Measurements from ENCODE around the gene ADAMTS2.

Gene ADAMTS2

DNA sequence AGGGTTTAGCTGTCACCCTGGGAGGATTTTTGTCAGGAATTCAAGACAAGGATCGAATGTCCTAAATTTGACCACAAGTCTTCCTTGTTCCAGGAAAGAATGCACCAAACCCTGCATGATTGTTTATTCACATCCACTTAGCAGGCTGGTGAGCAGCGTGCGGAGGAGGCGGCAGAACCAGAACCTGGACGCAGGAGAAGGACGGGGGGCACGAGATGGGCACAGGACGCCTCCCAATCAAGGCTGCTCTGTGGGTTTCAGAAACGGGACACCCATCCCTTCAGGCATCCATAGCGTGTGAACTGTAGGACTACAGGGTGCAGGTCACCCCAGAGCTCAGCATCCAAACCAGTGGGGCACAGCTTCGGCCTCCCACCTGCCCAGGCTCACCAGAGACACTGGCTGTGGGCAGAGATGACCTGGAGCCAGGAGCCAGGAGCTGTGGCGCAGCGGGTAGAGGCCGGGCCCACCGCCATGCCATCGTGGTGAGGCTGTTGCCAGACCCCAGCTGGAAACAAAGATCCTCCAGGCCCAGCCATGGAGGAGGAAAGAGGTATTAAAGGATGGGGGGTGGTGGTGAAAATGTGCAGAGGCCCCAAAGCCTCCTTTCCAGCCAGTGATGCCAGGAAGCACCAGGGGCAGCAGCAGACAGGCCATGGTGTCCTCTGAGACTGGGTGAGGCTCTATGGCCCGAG is 32.3 kb upstream of the ADAMTS2 start:
- Histone ChIP-seq H3K9ac (ENCODE audit: low read length) (no peak overlapping the region), H3K9me3 (ENCODE audit: control insufficient read depth, low read length) (no peaks in the 10 kb centered on the region), H3K36me3 (ENCODE audit: control insufficient read depth, insufficient read depth, low read length) (no peaks in the 10 kb centered on the region), H3K27me3 (ENCODE audit: control insufficient read depth, insufficient read depth, low read length) (no peaks in the 10 kb centered on the region), H3K4me3 (ENCODE audit: low read length) (no peak overlapping the region), H3K4me1 (ENCODE audit: control insufficient read depth, insufficient read depth, low read length) (no peaks in the 10 kb centered on the region)

DNA sequence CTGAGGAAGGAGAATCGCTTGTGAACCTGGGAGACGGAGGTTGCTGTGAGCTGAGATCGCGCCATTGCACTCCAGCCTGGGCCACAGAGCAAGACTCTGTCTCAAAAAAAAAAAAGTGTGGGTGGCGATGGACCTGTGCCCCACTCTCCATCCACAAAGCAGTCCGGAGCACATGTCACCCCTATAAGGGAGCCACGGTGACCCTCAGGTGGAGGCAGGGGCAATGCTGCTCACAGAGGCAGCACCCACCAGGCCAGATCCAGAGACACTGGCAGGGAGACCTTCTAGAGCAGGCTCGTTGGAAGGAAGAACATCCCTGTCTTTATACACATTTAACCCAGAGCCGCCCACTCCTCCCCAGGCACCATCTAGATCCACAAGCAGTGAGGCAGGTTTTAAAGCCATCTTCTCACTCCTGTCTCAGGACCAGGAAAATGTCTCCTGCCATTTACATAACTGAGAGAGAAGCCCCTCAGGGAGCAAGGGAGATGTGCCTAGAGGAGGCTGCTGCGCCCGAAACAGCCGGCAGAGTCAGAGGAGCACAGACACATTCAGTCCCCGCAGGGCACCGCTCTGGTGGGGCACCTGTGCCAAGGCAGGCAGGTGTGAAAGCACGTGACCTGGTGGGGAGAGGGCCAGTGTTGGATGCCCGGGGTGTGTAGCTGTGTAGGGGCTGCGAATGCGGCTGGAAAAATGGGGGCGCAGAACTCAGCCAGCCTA is 31.6 kb upstream of the ADAMTS2 start:
- Histone ChIP-seq H3K9ac (ENCODE audit: low read length) (no peak overlapping the region), H3K27me3 (ENCODE audit: control insufficient read depth, insufficient read depth, low read length) (no peaks in the 10 kb centered on the region), H3K4me3 (ENCODE audit: low read length) (no peak overlapping the region), H3K4me1 (ENCODE audit: control insufficient read depth, insufficient read depth, low read length) (no peaks in the 10 kb centered on the region), H3K36me3 (ENCODE audit: control insufficient read depth, insufficient read depth, low read length) (no peaks in the 10 kb centered on the region), H3K9me3 (ENCODE audit: control insufficient read depth, low read length) (no peaks in the 10 kb centered on the region)

DNA sequence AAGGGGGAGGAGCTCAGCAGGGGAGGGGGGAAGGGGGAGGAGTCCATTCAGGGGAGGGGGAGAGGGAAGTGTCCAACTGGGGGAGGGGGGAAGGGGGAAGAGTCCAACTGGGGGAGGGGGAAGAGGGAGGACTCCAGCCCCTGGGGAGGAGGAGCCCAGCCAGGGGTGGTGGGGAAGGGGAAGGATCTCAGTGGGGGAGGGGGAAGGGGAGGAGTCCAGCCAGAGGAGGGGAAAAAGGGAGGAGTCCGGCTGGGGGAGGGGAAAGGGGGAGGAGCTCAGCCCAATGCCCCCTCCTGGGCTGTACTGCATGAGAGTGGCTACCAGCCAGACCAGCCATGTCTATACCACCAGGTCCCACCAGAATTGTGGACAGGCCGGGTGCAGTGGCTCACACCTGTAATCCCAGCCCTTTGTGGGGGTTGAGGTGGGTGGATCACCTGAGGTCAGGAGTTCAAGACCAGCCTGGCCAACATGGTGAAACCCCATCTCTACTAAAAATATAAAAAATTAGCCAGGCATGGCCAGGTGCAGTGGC is 30.6 kb upstream of the ADAMTS2 start:
- H3K27me3 ChIP-seq (ENCODE audit: control insufficient read depth, insufficient read depth, low read length), result no peaks in the 10 kb centered on the region
- no peak overlapping the region for H3K9ac ChIP-seq (ENCODE audit: low read length)
- no peak overlapping the region for H3K4me3 ChIP-seq (ENCODE audit: low read length)
- no peaks in the 10 kb centered on the region for H3K4me1 ChIP-seq (ENCODE audit: control insufficient read depth, insufficient read depth, low read length)
- H3K36me3 ChIP-seq (ENCODE audit: control insufficient read depth, insufficient read depth, low read length), result no peaks in the 10 kb centered on the region
- no peaks in the 10 kb centered on the region for H3K9me3 ChIP-seq (ENCODE audit: control insufficient read depth, low read length)

DNA sequence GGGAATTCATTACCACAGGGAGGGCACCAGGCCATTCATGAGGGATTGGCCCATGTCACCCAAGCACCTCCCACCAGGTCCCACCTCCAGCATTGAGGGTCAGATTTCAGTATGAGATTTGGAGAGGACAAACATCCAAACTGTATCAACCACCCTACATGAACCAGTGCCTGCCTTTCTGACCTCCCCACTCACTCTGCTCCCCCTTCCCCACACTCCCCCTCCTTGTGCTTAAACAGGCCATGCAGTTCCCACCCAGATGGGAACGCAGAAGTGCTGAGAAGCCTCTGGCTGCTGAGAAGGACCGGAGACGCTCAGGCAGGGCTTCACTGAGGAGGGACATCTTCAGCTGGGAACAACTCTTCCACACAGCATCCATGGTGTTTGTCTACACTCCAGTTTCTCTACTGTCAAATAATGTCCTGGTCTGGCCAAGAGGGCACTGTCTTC is 30.0 kb upstream of the ADAMTS2 start:
- H3K4me3 ChIP-seq (ENCODE audit: low read length), result no peak overlapping the region
- H3K36me3 ChIP-seq (ENCODE audit: control insufficient read depth, insufficient read depth, low read length), result no peaks in the 10 kb centered on the region

DNA sequence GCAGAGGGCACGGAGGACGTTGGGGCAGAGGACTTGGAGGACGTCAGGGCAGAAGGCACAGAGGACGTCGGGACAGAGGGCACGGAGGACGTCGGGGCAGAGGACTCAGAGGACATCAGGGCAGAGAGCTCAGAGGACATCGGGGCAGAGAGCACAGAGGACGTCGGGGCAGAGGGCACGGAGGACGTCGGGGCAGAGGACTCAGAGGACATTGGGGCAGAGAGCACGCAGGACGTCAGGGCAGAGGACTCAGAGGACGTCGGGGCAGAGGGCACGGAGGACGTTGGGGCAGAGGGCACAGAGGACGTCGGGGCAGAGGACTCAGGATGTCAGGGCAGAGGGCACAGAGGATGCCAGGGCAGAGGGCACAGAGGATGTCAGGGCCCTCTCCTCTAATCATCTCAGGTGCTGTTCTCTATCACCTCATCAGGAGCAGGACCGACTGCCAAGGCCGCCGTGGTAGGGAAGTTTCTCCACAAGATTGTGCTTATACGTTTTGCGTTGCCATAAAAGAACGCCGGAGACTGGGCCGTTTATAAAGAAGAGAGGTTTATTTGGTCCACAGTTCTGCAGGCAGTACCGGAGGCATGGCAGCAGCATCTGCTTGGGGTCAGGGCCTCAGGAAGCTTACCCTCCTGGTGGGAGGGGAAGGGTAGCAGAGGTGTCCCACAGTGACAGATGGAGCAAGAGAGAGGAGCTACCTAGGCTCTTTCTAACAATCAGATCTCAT is 29.4 kb upstream of the ADAMTS2 start:
- Histone ChIP-seq H3K36me3 (ENCODE audit: control insufficient read depth, insufficient read depth, low read length) (no peaks in the 10 kb centered on the region), H3K4me1 (ENCODE audit: control insufficient read depth, insufficient read depth, low read length) (no peaks in the 10 kb centered on the region), H3K9ac (ENCODE audit: low read length) (no peak overlapping the region), H3K9me3 (ENCODE audit: control insufficient read depth, low read length) (no peaks in the 10 kb centered on the region), H3K27me3 (ENCODE audit: control insufficient read depth, insufficient read depth, low read length) (no peaks in the 10 kb centered on the region), H3K4me3 (ENCODE audit: low read length) (no peak overlapping the region)

More for the DNA sequence above, 30.0 kb upstream of the ADAMTS2 start:
- H3K4me1 ChIP-seq (ENCODE audit: control insufficient read depth, insufficient read depth, low read length), result no peaks in the 10 kb centered on the region
- H3K27me3 ChIP-seq (ENCODE audit: control insufficient read depth, insufficient read depth, low read length), result no peaks in the 10 kb centered on the region
- H3K9ac ChIP-seq (ENCODE audit: low read length), result no peak overlapping the region
- no peaks in the 10 kb centered on the region for H3K9me3 ChIP-seq (ENCODE audit: control insufficient read depth, low read length)

DNA sequence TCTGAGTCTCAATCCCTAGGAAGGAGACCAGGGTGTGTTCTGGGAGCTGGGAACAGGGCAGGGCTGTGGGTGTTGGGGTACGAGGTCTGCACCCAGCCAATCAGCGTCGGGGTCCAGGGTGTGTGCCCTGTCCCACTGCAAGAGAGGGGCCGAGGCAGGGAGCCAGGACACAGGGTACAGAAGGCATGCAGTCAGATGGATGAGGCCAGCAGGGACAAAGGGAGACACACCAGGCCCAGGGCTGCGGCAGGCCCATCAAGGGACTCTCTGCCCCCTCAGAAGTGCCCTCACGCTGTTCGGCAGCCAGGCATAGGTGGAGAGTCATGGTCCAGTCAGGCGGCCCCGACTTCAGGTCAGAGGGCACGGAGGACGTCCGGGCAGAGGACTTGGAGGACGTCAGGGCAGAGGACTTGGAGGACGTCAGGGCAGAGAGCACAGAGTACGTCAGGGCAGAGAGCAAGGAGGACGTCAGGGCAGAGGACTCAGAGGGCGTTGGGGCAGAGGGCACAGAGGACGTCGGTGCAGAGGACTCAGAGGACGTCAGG is 28.8 kb upstream of the ADAMTS2 start:
- Histone ChIP-seq H3K27me3 (ENCODE audit: control insufficient read depth, insufficient read depth, low read length) (no peaks in the 10 kb centered on the region), H3K9me3 (ENCODE audit: control insufficient read depth, low read length) (no peaks in the 10 kb centered on the region), H3K36me3 (ENCODE audit: control insufficient read depth, insufficient read depth, low read length) (no peaks in the 10 kb centered on the region), H3K4me3 (ENCODE audit: low read length) (no peak overlapping the region), H3K4me1 (ENCODE audit: control insufficient read depth, insufficient read depth, low read length) (no peaks in the 10 kb centered on the region), H3K9ac (ENCODE audit: low read length) (no peak overlapping the region)

DNA sequence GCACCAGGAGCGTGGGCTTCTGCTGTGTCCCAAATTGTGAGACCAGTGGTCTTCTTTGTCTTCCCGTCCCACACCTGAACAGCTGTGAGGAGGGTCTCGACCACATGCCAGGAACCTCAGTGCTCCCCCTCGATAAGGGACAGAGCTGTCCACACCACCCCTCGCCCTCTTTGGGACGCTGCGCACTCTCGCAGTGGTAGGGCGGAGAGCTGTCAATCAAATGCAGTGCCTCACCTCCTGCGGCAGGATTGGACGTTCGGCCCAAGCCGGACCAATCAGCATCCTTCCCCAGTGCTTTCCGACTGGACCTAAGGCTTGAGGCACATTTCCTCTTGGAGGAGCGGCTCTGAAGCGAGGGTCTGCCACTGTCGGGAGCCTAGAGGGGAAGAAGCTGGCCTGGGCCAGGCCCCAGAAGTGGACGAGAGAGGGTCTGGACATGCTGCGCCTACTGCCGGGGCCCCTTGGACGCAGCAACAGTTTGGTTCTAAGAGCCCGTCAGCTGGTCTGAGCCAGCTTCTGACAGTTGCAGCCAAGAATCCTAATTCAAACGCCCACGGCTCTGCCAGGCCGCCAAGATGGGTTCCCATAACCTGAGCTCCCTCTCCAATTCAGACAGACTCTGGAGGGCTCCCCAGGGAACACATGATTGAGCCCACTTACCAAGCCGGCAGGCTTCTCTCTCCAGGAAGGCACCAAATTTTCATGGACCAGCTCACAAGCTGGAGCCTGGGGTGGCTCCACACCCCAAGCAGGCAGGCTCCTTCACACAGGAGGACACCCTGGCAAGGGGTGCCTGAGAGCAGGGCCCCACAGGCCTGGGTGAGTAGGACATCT is 28.1 kb upstream of the ADAMTS2 start:
- no peak overlapping the region for H3K4me3 ChIP-seq (ENCODE audit: low read length)
- no peaks in the 10 kb centered on the region for H3K27me3 ChIP-seq (ENCODE audit: control insufficient read depth, insufficient read depth, low read length)
- H3K36me3 ChIP-seq (ENCODE audit: control insufficient read depth, insufficient read depth, low read length), result no peaks in the 10 kb centered on the region
- H3K9me3 ChIP-seq (ENCODE audit: control insufficient read depth, low read length), result no peaks in the 10 kb centered on the region
- H3K9ac ChIP-seq (ENCODE audit: low read length), result no peak overlapping the region
- no peaks in the 10 kb centered on the region for H3K4me1 ChIP-seq (ENCODE audit: control insufficient read depth, insufficient read depth, low read length)

DNA sequence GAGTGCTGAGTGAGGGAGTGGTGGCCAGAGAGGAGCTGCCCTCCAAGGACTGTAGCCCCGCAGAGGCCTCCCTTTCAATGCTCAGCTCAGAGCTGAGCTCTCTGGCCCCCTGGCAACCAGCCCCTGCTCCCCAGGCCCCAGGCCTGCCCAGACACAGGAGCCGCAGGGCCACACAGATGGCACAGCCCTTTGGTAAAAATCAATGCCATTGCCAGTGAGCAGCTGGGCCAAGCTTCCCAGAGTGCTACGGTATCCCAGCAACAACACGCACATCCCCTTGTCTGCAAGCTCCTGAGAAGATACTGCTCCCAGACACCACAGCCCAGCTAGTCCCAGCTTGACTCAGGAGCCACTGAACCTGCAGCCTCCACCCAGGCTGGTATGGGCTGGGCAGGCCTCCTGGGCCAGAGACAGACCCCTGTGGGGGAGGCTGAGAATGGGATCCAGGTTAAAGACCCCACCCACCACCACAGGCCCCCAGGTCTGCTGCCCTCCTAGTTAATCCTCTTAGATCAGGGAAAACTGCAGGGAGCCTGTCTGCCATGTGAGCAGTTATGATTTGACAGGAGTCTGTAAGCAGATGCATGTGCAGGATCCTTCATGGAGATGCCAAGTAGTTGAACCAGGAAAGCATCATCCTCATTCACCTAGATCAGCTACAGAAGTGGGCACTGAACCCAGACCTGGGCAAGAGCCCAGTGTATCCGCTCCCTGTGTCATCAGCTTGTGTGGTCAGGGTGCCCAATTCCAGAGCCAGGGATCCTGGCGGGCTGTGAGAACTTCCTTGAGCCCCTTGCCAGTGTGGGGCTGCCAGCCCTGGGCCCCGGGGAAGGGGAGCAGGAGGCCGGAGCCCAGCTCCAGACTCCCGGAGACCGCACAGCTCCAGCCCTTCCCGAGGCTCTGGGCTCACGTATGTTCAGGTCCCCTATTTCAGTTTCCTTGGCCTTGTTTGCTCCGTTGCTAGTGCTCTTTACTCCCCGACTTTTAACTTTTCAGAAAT is 26.7 kb upstream of the ADAMTS2 start:
- Histone ChIP-seq H3K9me3 (ENCODE audit: control insufficient read depth, low read length) (no peaks in the 10 kb centered on the region), H3K4me3 (ENCODE audit: low read length) (no peak overlapping the region), H3K4me1 (ENCODE audit: control insufficient read depth, insufficient read depth, low read length) (no peaks in the 10 kb centered on the region), H3K27me3 (ENCODE audit: control insufficient read depth, insufficient read depth, low read length) (no peaks in the 10 kb centered on the region), H3K36me3 (ENCODE audit: control insufficient read depth, insufficient read depth, low read length) (no peaks in the 10 kb centered on the region), H3K9ac (ENCODE audit: low read length) (no peak overlapping the region)

DNA sequence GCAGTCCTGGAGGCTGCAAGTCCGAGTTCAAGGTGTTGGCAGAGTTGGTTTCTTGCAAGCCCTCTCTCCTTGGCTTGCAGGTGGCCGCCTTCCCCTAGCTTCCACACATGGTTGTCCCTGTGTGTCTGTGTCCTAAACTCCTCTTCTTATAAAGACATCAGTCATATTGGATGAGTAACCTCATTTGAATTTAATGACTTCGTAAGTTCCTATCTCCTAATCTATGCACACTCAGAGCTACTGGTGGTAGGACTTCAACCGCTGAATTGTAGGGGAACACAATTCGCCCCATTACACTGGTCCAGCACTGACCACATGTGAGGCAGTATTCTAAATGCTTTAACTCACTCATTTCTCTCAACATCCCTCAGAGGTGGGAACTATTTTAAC is 25.9 kb upstream of the ADAMTS2 start:
- Histone ChIP-seq H3K4me1 (ENCODE audit: control insufficient read depth, insufficient read depth, low read length) (no peaks in the 10 kb centered on the region), H3K9me3 (ENCODE audit: control insufficient read depth, low read length) (no peaks in the 10 kb centered on the region), H3K27me3 (ENCODE audit: control insufficient read depth, insufficient read depth, low read length) (no peaks in the 10 kb centered on the region), H3K36me3 (ENCODE audit: control insufficient read depth, insufficient read depth, low read length) (no peaks in the 10 kb centered on the region), H3K4me3 (ENCODE audit: low read length) (no peak overlapping the region), H3K9ac (ENCODE audit: low read length) (no peak overlapping the region)

DNA sequence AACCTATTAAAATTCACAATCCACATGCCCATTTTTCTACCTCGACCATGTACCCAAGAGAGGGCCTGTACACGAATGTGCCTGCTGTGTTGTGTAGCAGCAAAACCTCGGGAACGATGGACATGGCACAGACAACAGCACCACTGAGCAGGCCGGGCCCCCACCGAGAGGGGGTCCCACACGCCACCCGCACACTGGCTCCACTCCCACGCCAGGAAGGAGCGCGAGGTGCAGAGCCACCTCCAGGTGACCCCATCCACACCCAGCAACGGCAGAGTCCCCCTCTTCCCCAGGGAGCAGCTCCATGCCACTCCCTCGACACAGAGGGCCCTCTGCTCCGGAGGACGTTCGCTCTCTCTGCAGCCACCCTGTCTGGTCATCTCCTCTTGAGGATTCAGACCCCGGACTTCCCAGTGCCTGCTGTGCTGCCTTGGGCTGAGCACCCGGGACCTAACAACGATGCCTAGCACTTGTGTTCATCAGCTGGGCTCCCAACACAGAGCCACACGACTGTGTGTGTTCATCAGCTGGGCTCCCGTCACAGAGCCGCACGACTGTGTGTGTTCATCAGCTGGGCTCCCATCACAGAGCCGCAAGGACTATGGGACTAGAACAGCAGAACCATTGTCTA is 25.3 kb upstream of the ADAMTS2 start:
- no peak overlapping the region for H3K9ac ChIP-seq (ENCODE audit: low read length)

More for the DNA sequence above, 25.3 kb upstream of the ADAMTS2 start:
- Histone ChIP-seq H3K36me3 (ENCODE audit: control insufficient read depth, insufficient read depth, low read length) (no peaks in the 10 kb centered on the region), H3K9me3 (ENCODE audit: control insufficient read depth, low read length) (no peaks in the 10 kb centered on the region), H3K4me3 (ENCODE audit: low read length) (no peak overlapping the region), H3K4me1 (ENCODE audit: control insufficient read depth, insufficient read depth, low read length) (no peaks in the 10 kb centered on the region), H3K27me3 (ENCODE audit: control insufficient read depth, insufficient read depth, low read length) (no peaks in the 10 kb centered on the region)
